GM23338 (cell line): ENCODE measurements around the gene TRIM36. TPM values are rescaled to one million over a fixed set of nuclear protein-coding genes. Genes with fewer than 3 reads are reported as not detected.

ENCODE experiments used
- ATAC-seq: fragments of 200-7000 bp; cut with Tn5 transposase; 3 replicates; pipeline ENCODE4 v1.9.1; 2020
- DNase-seq: peaks from one replicate; pipeline ENCODE4 v3.0.0-alpha.2; 2015; ENCODE audit warnings: low spot score
- H2AFZ ChIP-seq: fragments of 200-600 bp; sonication (generic); 2 replicates; pipeline ENCODE4 v1.8.0; 2016; ENCODE audit warnings: antibody characterized with exemption, mild to moderate bottlenecking, moderate library complexity
- H3F3A ChIP-seq: fragments of 200-600 bp; sonication (generic); replicated peaks from 2 replicates; pipeline ENCODE4 v1.8.0; 2017; ENCODE audit warnings: antibody characterized with exemption, mixed run types, low read depth
- H3K27ac ChIP-seq: fragments of 200-600 bp; sonication (generic); 2 replicates; pipeline ENCODE4 v1.6.1; 2016; ENCODE audit warnings: low read depth
- H3K27me3 ChIP-seq: fragments of 200-600 bp; sonication (generic); 2 replicates; pipeline ENCODE4 v1.8.0; 2016; ENCODE audit warnings: mild to moderate bottlenecking, mixed run types, moderate library complexity; ENCODE audit not compliant: insufficient read depth
- H3K36me3 ChIP-seq: fragments of 200-600 bp; sonication (generic); 2 replicates; pipeline ENCODE4 v1.8.0; 2016; ENCODE audit warnings: mild to moderate bottlenecking; ENCODE audit not compliant: insufficient read depth
- H3K4me1 ChIP-seq: fragments of 200-600 bp; sonication (generic); 2 replicates; pipeline ENCODE4 v1.8.0; 2016; ENCODE audit warnings: mild to moderate bottlenecking, moderate library complexity; ENCODE audit not compliant: insufficient read depth
- H3K4me2 ChIP-seq: fragments of 200-600 bp; sonication (generic); 2 replicates; pipeline ENCODE4 v1.7.1; 2017; ENCODE audit warnings: mixed run types
- H3K4me3 ChIP-seq: fragments of 200-600 bp; sonication (generic); 2 replicates; pipeline ENCODE4 v1.6.1; 2016; ENCODE audit warnings: mixed run types
- H3K79me2 ChIP-seq: fragments of 200-600 bp; sonication (generic); replicated peaks from 2 replicates; pipeline ENCODE4 v1.8.0; 2017; ENCODE audit warnings: mild to moderate bottlenecking; ENCODE audit not compliant: insufficient read depth
- H3K9me2 ChIP-seq: fragments of 200-600 bp; sonication (generic); 2 replicates; pipeline ENCODE4 v1.8.0; 2017; ENCODE audit not compliant: insufficient read depth
- H4K20me1 ChIP-seq: fragments of 200-600 bp; sonication (generic); replicated peaks from 2 replicates; pipeline ENCODE4 v1.8.0; 2017; ENCODE audit warnings: mild to moderate bottlenecking; ENCODE audit not compliant: insufficient read depth
- H3K27ac Mint-ChIP-seq: 2 replicates; pipeline ENCODE4 v1.8.0; 2020; ENCODE audit warnings: inconsistent platforms, mild to moderate bottlenecking, moderate library complexity, mixed read lengths
- H3K27me3 Mint-ChIP-seq: 3 replicates; pipeline ENCODE4 v1.8.0; 2022; ENCODE audit warnings: low read depth, mild to moderate bottlenecking, moderate library complexity, mixed read lengths, inconsistent platforms; ENCODE audit not compliant: insufficient read depth, poor library complexity
- H3K36me3 Mint-ChIP-seq: 3 replicates; pipeline ENCODE4 v1.8.0; 2021; ENCODE audit warnings: low read depth, mild to moderate bottlenecking, inconsistent platforms, moderate library complexity, mixed read lengths
- H3K4me1 Mint-ChIP-seq: 3 replicates; pipeline ENCODE4 v1.8.0; 2020; ENCODE audit warnings: mild to moderate bottlenecking, inconsistent platforms, mixed read lengths
- H3K4me3 Mint-ChIP-seq: 3 replicates; pipeline ENCODE4 v1.8.0; 2021; ENCODE audit warnings: moderate library complexity, mild to moderate bottlenecking, inconsistent platforms, mixed read lengths
- H3K9me3 Mint-ChIP-seq: 3 replicates; pipeline ENCODE4 v1.8.0; 2020; ENCODE audit warnings: moderate library complexity, mild to moderate bottlenecking, inconsistent platforms, mixed read lengths
- ETS1 ChIP-seq: IDR thresholded peaks from 2 replicates; pipeline ENCODE4 v1.6.1; 2016; ENCODE audit warnings: antibody characterized with exemption
- EZH2phosphoT487 ChIP-seq: fragments of 200-600 bp; sonication (generic); IDR thresholded peaks from one replicate; pipeline ENCODE4 v1.8.1; 2018; ENCODE audit warnings: antibody characterized with exemption; ENCODE audit not compliant: unreplicated experiment
- JUNB ChIP-seq: IDR thresholded peaks from one replicate; pipeline ENCODE4 v1.6.1; 2016; ENCODE audit warnings: antibody characterized with exemption; ENCODE audit not compliant: unreplicated experiment
- POLR2AphosphoS5 ChIP-seq: IDR thresholded peaks from 2 replicates; pipeline ENCODE4 v1.6.1; 2016; ENCODE audit warnings: antibody characterized with exemption, low read depth
- ZNF331 ChIP-seq: fragments of 250-450 bp; sonication (Bioruptor Pico); IDR thresholded peaks from 2 replicates; pipeline ENCODE4 v1.5.0; 2020; ENCODE audit warnings: low read depth, mild to moderate bottlenecking, moderate library complexity
- polyA plus RNA-seq: library from polyadenylated mRNA; unstranded; fragments of >200 nt; fragmentation: Nextera tagmentation; extraction: Ambion mirVana; gene quantifications from 2 replicates; pipeline ENCODE4 v1.2.1, GENCODE V29; 2016
- total RNA-seq: library from RNA; depleted of rRNA; stranded (reverse); fragments of >200 nt; shearing (Covaris generic); gene quantifications from 2 replicates; pipeline ENCODE4 v1.2.3, GENCODE V29; 2014
- TF ChIP-seq, protein P1 (sequence below), 2 experiments: fragments of 200-600 bp in 1 of 2; sonication (generic) in 1 of 2; conservative IDR thresholded peaks; 2 replicates each; pipeline versions ENCODE4 v1.5.1 to v1.6.1; 2016 to 2017; ENCODE audit warnings: antibody characterized with exemption in 2 of 2, low read depth in 2 of 2, mild to moderate bottlenecking in 2 of 2, moderate library complexity in 1 of 2
- TF ChIP-seq, protein P2 (sequence below): fragments of 250-450 bp; sonication (Bioruptor Pico); IDR thresholded peaks from 2 replicates; pipeline ENCODE4 v1.5.0; 2020; ENCODE audit warnings: mild to moderate bottlenecking, moderate library complexity

Gene TRIM36
- total and polyA plus RNA-seq, 2 experiments from 2014 or later, result 4.4 to 14.1 TPM

GRCh38 chr5:115147052-115147451 lies 22.7 kb downstream of the TRIM36 start (continued):
- TF ChIP-seq, protein P1, sequence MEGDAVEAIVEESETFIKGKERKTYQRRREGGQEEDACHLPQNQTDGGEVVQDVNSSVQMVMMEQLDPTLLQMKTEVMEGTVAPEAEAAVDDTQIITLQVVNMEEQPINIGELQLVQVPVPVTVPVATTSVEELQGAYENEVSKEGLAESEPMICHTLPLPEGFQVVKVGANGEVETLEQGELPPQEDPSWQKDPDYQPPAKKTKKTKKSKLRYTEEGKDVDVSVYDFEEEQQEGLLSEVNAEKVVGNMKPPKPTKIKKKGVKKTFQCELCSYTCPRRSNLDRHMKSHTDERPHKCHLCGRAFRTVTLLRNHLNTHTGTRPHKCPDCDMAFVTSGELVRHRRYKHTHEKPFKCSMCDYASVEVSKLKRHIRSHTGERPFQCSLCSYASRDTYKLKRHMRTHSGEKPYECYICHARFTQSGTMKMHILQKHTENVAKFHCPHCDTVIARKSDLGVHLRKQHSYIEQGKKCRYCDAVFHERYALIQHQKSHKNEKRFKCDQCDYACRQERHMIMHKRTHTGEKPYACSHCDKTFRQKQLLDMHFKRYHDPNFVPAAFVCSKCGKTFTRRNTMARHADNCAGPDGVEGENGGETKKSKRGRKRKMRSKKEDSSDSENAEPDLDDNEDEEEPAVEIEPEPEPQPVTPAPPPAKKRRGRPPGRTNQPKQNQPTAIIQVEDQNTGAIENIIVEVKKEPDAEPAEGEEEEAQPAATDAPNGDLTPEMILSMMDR (conservative IDR thresholded peaks at IDR 0.05; ENCODE audit: low read depth in 2 of 2), result no peak
- no peak for TF ChIP-seq JUNB
- no peak for TF ChIP-seq EZH2phosphoT487
- TF ChIP-seq ETS1, result no peak
- TF ChIP-seq ZNF331 (CRISPR knock-in tag), result no peak
- no peak for TF ChIP-seq POLR2AphosphoS5

GRCh38 chr5:115136294-115136693 lies 33.4 kb downstream of the TRIM36 start:
- Histone ChIP-seq H3K4me2 (no peak overlapping the region), H2AFZ (no peak overlapping the region), H3K79me2 (no peaks in the 10 kb centered on the region), H4K20me1 (no peaks in the 10 kb centered on the region), H3K27me3 (no peaks in the 10 kb centered on the region), H3K4me3 (no peak overlapping the region), H3F3A (no peaks in the 10 kb centered on the region), H3K27ac (no peak overlapping the region), H3K4me1 (no peaks in the 10 kb centered on the region), H3K36me3 (peaks cover 4% of the 10 kb centered on the region; the same call in 1 of the 2 replicates), H3K9me2 (no peaks in the 10 kb centered on the region)
- Mint-ChIP-seq H3K36me3 (peaks cover 11% of the 10 kb centered on the region), H3K27ac (no peak overlapping the region), H3K9me3 (no peaks in the 10 kb centered on the region), H3K27me3 (no peaks in the 10 kb centered on the region), H3K4me3 (no peak overlapping the region), H3K4me1 (no peaks in the 10 kb centered on the region)
- TF ChIP-seq, protein P1 (conservative IDR thresholded peaks at IDR 0.05; ENCODE audit: low read depth in 2 of 2), result no peak
- ATAC-seq (no peak), DNase-seq (no peak)

- Mint-ChIP-seq H3K9me3 (no peaks in the 10 kb centered on the region), H3K4me1 (no peaks in the 10 kb centered on the region), H3K27ac (no peak overlapping the region), H3K4me3 (no peak overlapping the region), H3K27me3 (peaks cover 1% of the 10 kb centered on the region), H3K36me3 (peaks cover 19% of the 10 kb centered on the region)
- peaks cover 4% of the 10 kb centered on the region; the same call in 1 of the 2 replicates for H3K36me3 ChIP-seq
- H3K9me2 ChIP-seq, result no peaks in the 10 kb centered on the region
- H3F3A ChIP-seq, result no peaks in the 10 kb centered on the region
- H3K4me3 ChIP-seq, result no peak overlapping the region
- H4K20me1 ChIP-seq, result no peaks in the 10 kb centered on the region
- DNase-seq (no peak), ATAC-seq (no peak)
- H3K27ac ChIP-seq, result no peak overlapping the region
- H3K27me3 ChIP-seq, result no peaks in the 10 kb centered on the region
- no peak overlapping the region for H2AFZ ChIP-seq
- TF ChIP-seq, protein P2, sequence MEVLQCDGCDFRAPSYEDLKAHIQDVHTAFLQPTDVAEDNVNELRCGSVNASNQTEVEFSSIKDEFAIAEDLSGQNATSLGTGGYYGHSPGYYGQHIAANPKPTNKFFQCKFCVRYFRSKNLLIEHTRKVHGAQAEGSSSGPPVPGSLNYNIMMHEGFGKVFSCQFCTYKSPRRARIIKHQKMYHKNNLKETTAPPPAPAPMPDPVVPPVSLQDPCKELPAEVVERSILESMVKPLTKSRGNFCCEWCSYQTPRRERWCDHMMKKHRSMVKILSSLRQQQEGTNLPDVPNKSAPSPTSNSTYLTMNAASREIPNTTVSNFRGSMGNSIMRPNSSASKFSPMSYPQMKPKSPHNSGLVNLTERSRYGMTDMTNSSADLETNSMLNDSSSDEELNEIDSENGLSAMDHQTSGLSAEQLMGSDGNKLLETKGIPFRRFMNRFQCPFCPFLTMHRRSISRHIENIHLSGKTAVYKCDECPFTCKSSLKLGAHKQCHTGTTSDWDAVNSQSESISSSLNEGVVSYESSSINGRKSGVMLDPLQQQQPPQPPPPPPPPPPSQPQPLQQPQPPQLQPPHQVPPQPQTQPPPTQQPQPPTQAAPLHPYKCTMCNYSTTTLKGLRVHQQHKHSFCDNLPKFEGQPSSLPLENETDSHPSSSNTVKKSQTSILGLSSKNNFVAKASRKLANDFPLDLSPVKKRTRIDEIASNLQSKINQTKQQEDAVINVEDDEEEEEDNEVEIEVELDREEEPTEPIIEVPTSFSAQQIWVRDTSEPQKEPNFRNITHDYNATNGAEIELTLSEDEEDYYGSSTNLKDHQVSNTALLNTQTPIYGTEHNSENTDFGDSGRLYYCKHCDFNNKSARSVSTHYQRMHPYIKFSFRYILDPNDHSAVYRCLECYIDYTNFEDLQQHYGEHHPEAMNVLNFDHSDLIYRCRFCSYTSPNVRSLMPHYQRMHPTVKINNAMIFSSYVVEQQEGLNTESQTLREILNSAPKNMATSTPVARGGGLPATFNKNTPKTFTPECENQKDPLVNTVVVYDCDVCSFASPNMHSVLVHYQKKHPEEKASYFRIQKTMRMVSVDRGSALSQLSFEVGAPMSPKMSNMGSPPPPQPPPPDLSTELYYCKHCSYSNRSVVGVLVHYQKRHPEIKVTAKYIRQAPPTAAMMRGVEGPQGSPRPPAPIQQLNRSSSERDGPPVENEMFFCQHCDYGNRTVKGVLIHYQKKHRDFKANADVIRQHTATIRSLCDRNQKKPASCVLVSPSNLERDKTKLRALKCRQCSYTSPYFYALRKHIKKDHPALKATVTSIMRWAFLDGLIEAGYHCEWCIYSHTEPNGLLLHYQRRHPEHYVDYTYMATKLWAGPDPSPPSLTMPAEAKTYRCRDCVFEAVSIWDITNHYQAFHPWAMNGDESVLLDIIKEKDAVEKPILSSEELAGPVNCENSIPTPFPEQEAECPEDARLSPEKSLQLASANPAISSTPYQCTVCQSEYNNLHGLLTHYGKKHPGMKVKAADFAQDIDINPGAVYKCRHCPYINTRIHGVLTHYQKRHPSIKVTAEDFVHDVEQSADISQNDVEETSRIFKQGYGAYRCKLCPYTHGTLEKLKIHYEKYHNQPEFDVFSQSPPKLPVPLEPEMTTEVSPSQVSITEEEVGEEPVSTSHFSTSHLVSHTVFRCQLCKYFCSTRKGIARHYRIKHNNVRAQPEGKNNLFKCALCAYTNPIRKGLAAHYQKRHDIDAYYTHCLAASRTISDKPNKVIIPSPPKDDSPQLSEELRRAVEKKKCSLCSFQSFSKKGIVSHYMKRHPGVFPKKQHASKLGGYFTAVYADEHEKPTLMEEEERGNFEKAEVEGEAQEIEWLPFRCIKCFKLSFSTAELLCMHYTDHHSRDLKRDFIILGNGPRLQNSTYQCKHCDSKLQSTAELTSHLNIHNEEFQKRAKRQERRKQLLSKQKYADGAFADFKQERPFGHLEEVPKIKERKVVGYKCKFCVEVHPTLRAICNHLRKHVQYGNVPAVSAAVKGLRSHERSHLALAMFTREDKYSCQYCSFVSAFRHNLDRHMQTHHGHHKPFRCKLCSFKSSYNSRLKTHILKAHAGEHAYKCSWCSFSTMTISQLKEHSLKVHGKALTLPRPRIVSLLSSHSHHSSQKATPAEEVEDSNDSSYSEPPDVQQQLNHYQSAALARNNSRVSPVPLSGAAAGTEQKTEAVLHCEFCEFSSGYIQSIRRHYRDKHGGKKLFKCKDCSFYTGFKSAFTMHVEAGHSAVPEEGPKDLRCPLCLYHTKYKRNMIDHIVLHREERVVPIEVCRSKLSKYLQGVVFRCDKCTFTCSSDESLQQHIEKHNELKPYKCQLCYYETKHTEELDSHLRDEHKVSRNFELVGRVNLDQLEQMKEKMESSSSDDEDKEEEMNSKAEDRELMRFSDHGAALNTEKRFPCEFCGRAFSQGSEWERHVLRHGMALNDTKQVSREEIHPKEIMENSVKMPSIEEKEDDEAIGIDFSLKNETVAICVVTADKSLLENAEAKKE (CRISPR knock-in tag), result no peak
- no peak overlapping the region for H3K4me2 ChIP-seq
- no peaks in the 10 kb centered on the region for H3K79me2 ChIP-seq
- H3K4me1 ChIP-seq, result no peaks in the 10 kb centered on the region
Observed at GRCh38 chr5:115132465-115132864, 37.2 kb downstream of the TRIM36 start.
